ENCODE data around the gene SDK1. TPM values are rescaled to one million over a fixed set of nuclear protein-coding genes. Genes with fewer than 3 reads are reported as not detected.

The SDK1 gene
- total and polyA plus RNA-seq, 7 donors = 0.31 to 2.4 (median 1.3) TPM

DNA sequence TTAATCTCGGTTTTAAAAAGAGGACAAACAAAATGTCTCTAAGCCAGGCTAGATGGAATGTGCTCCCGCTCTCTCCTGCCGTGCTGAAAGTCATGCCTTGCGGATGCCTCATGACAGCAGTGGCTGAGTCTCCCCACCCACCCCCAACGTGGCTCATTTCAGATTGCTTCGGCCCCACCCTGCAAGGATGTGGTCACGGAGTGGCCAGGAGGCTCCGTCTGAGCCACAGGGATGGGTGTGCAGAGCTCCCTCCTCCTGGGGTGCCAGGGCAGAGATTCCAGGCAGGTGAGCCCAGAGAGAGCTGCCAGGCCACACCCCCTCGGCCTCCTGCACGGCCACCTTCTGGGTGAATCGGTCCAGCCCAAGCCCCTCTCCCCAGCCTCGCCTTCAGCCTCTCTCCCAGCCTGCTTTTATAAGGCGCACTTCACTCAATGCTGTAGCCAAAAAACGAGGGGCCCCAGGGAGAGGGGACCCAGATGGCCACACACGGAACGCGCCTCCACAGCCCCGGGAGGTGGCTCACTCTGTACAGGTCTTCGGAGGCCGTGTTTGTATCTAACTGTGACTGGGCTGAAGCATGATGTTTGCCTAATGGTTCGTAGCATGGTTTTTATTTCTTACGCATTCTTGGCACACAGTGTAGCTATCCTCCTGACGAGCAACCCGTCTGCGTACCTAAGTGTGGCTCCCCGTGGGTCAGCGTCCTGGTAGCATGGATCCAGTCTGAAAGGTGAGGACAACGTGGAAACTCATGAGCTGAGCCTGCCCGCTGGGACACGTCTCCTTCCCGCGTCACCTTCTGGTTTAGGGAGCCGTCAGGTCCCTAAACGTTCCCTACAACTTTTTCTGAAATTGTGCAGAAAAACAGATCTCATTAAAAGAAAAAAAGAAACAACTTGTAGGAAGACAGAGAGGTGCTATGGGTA lies 967.3 kb downstream of the SDK1 start:
- no peaks in the 10 kb centered on the region for H3K9me3 ChIP-seq
- H3K36me3 ChIP-seq (ENCODE audit: insufficient read depth in 1 of 2, low read depth in 1 of 2) = no peaks in the 10 kb centered on the region
- no peak for TF ChIP-seq CTCF (IDR thresholded peaks at IDR 0.05)
- peaks cover 0 to 2% (median 0%) of the 10 kb centered on the region in 3 donors for H3K27me3 ChIP-seq (ENCODE audit: insufficient read depth in 3 of 3, low read length in 2 of 3)
- WGBS, 3 donors = 80 to 81% (median 80%) methylated on average over 30 to 34 of the region's 34 CpGs
- intact Hi-C loops (cut with DNase I) = no loop called here
- H3K4me3 ChIP-seq = no peak overlapping the region
- DNase-seq (no peak), ATAC-seq (no peak)
- no peak overlapping the region for H3K27ac ChIP-seq
- H3K4me1 ChIP-seq = no peaks in the 10 kb centered on the region

DNA sequence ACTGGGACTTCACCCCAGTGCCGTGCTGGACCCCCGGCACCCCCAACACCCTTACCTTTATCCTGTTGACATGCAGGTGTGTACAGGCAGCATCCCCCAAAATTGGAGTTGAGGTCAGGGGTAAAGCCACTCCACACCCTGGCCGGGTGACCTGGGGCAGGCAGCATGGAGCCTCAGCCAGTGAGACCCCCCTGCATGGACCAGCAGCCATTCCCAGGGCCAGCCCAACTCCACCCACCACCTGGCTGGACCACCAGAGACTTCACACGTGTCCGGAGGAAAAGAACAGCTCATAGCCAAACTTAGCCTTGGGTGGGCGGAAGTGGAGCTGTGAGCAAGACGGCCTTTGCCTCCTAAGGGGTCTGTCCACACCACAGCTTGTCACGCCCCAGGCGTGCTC lies 968.0 kb downstream of the SDK1 start:
- DNase-seq = no peak
- Histone ChIP-seq H3K27ac (no peak overlapping the region), H3K9me3 (no peaks in the 10 kb centered on the region), H3K27me3 (ENCODE audit: insufficient read depth in 3 of 3, low read length in 2 of 3) (peaks cover 0 to 2% (median 0%) of the 10 kb centered on the region in 3 donors), H3K4me1 (no peaks in the 10 kb centered on the region), H3K4me3 (no peak overlapping the region), H3K36me3 (ENCODE audit: insufficient read depth in 1 of 2, low read depth in 1 of 2) (no peaks in the 10 kb centered on the region)
- TF ChIP-seq CTCF (IDR thresholded peaks at IDR 0.05) = no peak
- 84 to 85% (median 84%) methylated on average over 9 of the region's 9 CpGs for WGBS, 3 donors
- intact Hi-C loops (cut with DNase I) = no loop called here
- ATAC-seq = no peak

DNA sequence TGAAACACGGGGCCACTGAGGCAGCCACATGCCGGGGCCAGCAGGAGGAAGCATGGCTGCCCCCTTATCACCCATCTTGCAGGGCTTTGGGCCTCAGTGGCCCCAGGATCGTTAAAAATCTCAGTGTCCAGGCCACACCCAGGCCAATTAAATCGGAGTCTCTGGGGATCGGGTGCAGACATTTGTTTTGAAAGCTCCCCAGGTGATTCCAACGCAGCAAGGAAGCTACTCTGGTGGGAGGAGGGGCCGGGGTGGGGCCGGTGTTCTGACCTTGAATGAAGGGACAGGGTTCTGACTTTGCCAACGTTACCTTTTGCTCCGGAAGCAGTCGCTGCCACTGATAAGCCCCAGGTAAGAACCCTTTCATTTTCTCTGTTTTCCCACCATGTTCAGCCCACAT lies 968.7 kb downstream of the SDK1 start:
- WGBS, 3 donors = 81 to 82% (median 81%) methylated on average over 11 of the region's 11 CpGs
- intact Hi-C loops (cut with DNase I) = no loop called here
- Histone ChIP-seq H3K4me3 (no peak overlapping the region), H3K27me3 (ENCODE audit: insufficient read depth in 3 of 3, low read length in 2 of 3) (peaks cover 0 to 5% (median 0%) of the 10 kb centered on the region in 3 donors), H3K36me3 (ENCODE audit: insufficient read depth in 1 of 2, low read depth in 1 of 2) (no peaks in the 10 kb centered on the region), H3K9me3 (no peaks in the 10 kb centered on the region), H3K27ac (no peak overlapping the region), H3K4me1 (no peaks in the 10 kb centered on the region)
- DNase-seq (no peak), ATAC-seq (no peak)
- TF ChIP-seq CTCF (IDR thresholded peaks at IDR 0.05) = no peak

DNA sequence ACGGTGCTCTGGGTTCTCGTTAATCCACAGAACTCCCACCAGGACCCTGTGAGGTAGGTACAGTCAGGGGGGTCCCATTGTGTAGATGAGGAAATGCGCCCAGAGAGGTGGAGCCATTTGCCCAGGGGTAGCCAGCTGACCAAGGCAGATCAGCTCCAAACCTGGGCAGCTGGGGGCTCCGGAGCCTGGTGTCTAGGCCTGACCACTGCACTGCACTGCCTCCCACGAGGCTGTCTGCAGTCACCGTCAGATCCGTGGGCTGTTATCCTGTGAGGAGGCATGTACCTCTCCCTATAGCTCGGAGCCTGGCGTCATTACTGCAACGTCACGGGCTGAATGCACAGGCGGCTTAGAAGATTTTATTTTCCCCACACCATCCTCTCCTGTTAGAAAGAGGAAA lies 969.2 kb downstream of the SDK1 start:
- TF ChIP-seq CTCF (IDR thresholded peaks at IDR 0.05) = no peak
- DNase-seq = no peak
- Histone ChIP-seq H3K9me3 (no peaks in the 10 kb centered on the region), H3K4me3 (no peak overlapping the region), H3K27me3 (ENCODE audit: insufficient read depth in 3 of 3, low read length in 2 of 3) (peaks cover 0 to 5% (median 0%) of the 10 kb centered on the region in 3 donors), H3K4me1 (no peaks in the 10 kb centered on the region), H3K36me3 (ENCODE audit: insufficient read depth in 1 of 2, low read depth in 1 of 2) (no peaks in the 10 kb centered on the region), H3K27ac (no peak overlapping the region)
- WGBS, 3 donors = 76 to 83% (median 82%) methylated on average over 12 of the region's 12 CpGs
- ATAC-seq = no peak
- intact Hi-C loops (cut with DNase I) = no loop called here

Data from psoas muscle (tissue), 8 donors.